Urothelium cell line (cell line): ENCODE data around the gene SUMF1.

Experiments
- DNase-seq: peaks from one replicate; pipeline ENCODE4 v3.0.0; 2011; ENCODE audit warnings: low spot score, mixed read lengths
- FAIRE-seq: peaks from 2 replicates; lab custom pipeline; 2011; peaks lifted over from hg19 to GRCh38; lab: Jason Lieb, UNC

Gene SUMF1

GRCh38 chr3:4394567-4394966, 72.5 kb downstream of the SUMF1 start:
- DNase-seq (no peak), FAIRE-seq (no peak)

- no peak for FAIRE-seq
Measured at GRCh38 chr3:4394048-4394447, 73.0 kb downstream of the SUMF1 start.

GRCh38 chr3:4392992-4393391, 74.1 kb downstream of the SUMF1 start:
- FAIRE-seq (no peak), DNase-seq (no peak)

More at GRCh38 chr3:4394048-4394447, 73.0 kb downstream of the SUMF1 start:
- no peak for DNase-seq

- FAIRE-seq (no peak), DNase-seq (no peak)
Measured at GRCh38 chr3:4387210-4388204, 79.6 kb downstream of the SUMF1 start.

- DNase-seq (no peak), FAIRE-seq (no peak)
Measured at GRCh38 chr3:4385201-4385600, 81.9 kb downstream of the SUMF1 start.

GRCh38 chr3:4380013-4380412, 87.1 kb downstream of the SUMF1 start:
- DNase-seq, result no peak
- FAIRE-seq, result no peak

- no peak for FAIRE-seq
- no peak for DNase-seq
Measured at GRCh38 chr3:4376499-4376898, 90.6 kb downstream of the SUMF1 start.

- DNase-seq (no peak), FAIRE-seq (no peak)
Measured at GRCh38 chr3:4375911-4376310, 91.2 kb downstream of the SUMF1 start.

- no peak for FAIRE-seq
- no peak for DNase-seq
Measured at GRCh38 chr3:4373669-4374068, 93.4 kb downstream of the SUMF1 start.

GRCh38 chr3:4362523-4362922, 104.5 kb downstream of the SUMF1 start:
- FAIRE-seq, result no peak
- no peak for DNase-seq

GRCh38 chr3:4360817-4361216, 106.3 kb downstream of the SUMF1 start:
- no peak for FAIRE-seq
- DNase-seq, result no peak

- FAIRE-seq, result no peak
- DNase-seq, result no peak
Measured at GRCh38 chr3:4359805-4360502, 107.1 kb downstream of the SUMF1 start.

GRCh38 chr3:4358273-4358672, 108.8 kb downstream of the SUMF1 start:
- DNase-seq (no peak), FAIRE-seq (no peak)

GRCh38 chr3:4356546-4357410, 110.3 kb downstream of the SUMF1 start:
- FAIRE-seq (no peak), DNase-seq (no peak)

GRCh38 chr3:4356220-4356540, 110.9 kb downstream of the SUMF1 start:
- FAIRE-seq (no peak), DNase-seq (no peak)

- FAIRE-seq (no peak), DNase-seq (no peak)
Measured at GRCh38 chr3:4355401-4356219, 111.5 kb downstream of the SUMF1 start.

GRCh38 chr3:4351872-4352271, 115.2 kb downstream of the SUMF1 start:
- no peak for FAIRE-seq
- no peak for DNase-seq

- DNase-seq, result no peak
- no peak for FAIRE-seq
Measured at GRCh38 chr3:4351164-4351855, 115.8 kb downstream of the SUMF1 start.

GRCh38 chr3:4350789-4351163, 116.3 kb downstream of the SUMF1 start:
- FAIRE-seq (no peak), DNase-seq (peak; percentile 71)

GRCh38 chr3:4343258-4343657, 123.8 kb downstream of the SUMF1 start:
- DNase-seq (no peak), FAIRE-seq (no peak)
